Keratinocyte (primary cell): ENCODE data around the gene TRIM14.

Source experiments
- EZH2 ChIP-seq: IDR thresholded peaks from one replicate; pipeline ENCODE4 v1.6.1; 2012; ENCODE audit warnings: inconsistent platforms, mild to moderate bottlenecking, low read length, moderate library complexity
- TF ChIP-seq, protein P1 (sequence below), 3 experiments: IDR thresholded peaks in 1 of 3; conservative IDR thresholded peaks in 1 of 3; optimal IDR thresholded peaks in 1 of 3; 2 replicates in 2 of 3; 3 replicates in 1 of 3; pipeline versions ENCODE3 to v1.5.1; 2011; ENCODE audit warnings: low read length in 3 of 3, mild to moderate bottlenecking in 3 of 3, moderate library complexity in 2 of 3, control low read depth in 1 of 3, inconsistent platforms in 1 of 3; ENCODE audit not compliant: insufficient read depth in 2 of 3; ENCODE audit errors: extremely low read depth in 1 of 3

DNA sequence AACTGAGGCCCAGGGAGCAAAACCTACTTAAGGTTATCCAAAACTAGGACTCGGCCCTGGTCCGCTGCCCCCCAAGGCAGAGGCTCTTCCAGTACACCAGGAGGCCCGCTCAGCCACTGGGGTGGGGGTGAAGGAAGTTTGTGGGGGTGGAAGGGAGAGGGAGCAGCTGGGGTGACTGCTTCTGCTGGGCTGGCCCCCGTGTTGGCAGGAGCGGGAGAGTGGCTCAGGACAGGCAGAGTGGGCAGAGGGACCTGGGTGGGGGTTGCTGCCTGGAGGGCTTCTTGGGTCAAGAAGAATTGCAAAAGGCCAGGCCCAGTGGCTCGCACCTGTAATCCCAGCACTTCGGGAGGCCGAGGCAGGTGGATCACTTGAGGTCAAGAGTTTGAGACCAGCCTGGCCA is 8.2 kb upstream of the TRIM14 start:
- TF ChIP-seq, protein P1, sequence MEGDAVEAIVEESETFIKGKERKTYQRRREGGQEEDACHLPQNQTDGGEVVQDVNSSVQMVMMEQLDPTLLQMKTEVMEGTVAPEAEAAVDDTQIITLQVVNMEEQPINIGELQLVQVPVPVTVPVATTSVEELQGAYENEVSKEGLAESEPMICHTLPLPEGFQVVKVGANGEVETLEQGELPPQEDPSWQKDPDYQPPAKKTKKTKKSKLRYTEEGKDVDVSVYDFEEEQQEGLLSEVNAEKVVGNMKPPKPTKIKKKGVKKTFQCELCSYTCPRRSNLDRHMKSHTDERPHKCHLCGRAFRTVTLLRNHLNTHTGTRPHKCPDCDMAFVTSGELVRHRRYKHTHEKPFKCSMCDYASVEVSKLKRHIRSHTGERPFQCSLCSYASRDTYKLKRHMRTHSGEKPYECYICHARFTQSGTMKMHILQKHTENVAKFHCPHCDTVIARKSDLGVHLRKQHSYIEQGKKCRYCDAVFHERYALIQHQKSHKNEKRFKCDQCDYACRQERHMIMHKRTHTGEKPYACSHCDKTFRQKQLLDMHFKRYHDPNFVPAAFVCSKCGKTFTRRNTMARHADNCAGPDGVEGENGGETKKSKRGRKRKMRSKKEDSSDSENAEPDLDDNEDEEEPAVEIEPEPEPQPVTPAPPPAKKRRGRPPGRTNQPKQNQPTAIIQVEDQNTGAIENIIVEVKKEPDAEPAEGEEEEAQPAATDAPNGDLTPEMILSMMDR (optimal IDR thresholded peaks at IDR 0.05 in 1 of 3, IDR thresholded peaks at IDR 0.05 in 1 of 3, conservative IDR thresholded peaks at IDR 0.05 in 1 of 3; ENCODE audit: extremely low read depth in 1 of 3, insufficient read depth in 2 of 3, low read length in 3 of 3) = no peak
- TF ChIP-seq EZH2 = no peak
